ENCODE data around the gene EBF4. TPM values are rescaled to one million over a fixed set of nuclear protein-coding genes. Genes with fewer than 3 reads are reported as not detected.
A peak's percentile ranks its signal among the peaks of the same experiment; 100 is the strongest.

EBF4 gene
- polyA plus RNA-seq, 1 donor, result 12.2 TPM

DNA sequence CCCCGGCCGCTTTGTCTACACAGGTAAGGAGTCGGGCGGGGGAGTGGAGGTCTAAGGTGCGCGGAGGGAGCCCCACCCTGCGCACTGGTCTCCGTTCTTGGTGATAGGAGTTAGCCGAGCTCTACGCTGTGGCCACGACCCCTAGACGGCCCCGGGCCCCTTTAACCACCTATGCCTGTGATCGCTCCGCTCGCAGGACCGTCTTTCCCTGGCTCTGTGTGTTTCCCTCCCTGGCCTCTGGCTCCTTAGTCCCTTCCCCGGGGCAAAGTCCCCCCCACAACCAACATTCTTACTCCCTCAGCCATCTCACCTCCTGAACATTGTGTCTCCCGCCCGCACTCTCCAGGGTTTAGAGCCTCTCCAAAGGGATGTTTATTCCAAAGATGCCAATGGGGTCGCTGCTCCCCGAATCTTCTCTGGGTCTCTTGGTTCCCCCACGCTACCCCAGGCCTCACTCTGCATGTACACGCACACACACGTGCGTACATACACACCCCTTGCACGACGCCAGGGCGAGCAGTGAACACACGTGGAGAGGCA is 57.4 kb downstream of the EBF4 start:
- no peak overlapping the region for H3K27ac ChIP-seq (ENCODE audit: low read length)
- H3K4me3 ChIP-seq (ENCODE audit: low read length), result no peak overlapping the region
- no CpG with 5 or more reads among the region's 30 CpGs for WGBS (ENCODE audit: insufficient coverage, low lambda C conversion rate)
- H3K36me3 ChIP-seq (ENCODE audit: control insufficient read depth, insufficient read depth, low read length), result no peaks in the 10 kb centered on the region
- H3K27me3 ChIP-seq (ENCODE audit: control insufficient read depth, insufficient read depth, low read length), result peaks cover 78% of the 10 kb centered on the region
- H3K9me3 ChIP-seq (ENCODE audit: control insufficient read depth, low read depth, low read length), result no peaks in the 10 kb centered on the region
- peaks cover 16% of the 10 kb centered on the region for H3K4me1 ChIP-seq (ENCODE audit: control insufficient read depth, insufficient read depth, low read length)
- peak in 1 of 2 donors; percentile 57 for DNase-seq

DNA sequence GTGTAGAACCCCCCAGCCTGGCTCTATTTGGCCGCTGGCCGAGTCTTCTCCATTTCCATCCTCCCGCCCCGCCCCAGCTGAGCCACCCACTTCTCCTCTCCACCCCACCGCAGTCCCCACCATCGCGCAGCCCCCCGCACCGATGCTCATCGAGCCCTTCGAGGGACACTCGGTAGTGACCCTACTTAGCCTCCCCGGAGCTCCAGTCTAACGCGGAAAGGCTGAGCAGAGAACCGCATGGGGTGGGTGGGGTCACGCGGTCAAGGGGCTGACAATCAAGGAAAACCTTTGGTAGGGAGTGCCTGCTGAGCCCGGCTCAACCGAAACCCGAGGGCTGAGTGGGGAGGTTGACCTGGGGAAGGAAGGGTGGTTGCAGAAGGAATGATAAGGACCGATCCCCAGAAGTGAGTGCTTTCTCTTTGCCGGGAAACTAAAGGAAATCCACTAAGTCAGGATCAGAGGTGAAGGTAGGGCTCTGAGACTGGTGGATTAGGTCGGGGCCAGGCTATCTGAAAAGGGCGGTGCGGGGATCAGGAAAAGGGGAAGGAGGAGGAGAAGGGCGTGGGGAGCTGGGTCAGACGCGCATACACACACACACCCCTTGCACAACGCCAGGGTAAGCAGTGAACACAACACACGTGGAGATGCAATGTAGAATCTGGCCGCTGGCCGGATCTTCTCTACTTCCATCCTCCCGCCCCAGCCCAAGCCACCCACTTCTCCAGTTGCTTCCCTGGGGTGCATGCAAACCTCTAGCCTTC is 58.1 kb downstream of the EBF4 start:
- Histone ChIP-seq H3K4me3 (ENCODE audit: low read length) (no peak overlapping the region), H3K27ac (ENCODE audit: low read length) (no peak overlapping the region), H3K9me3 (ENCODE audit: control insufficient read depth, low read depth, low read length) (no peaks in the 10 kb centered on the region), H3K27me3 (ENCODE audit: control insufficient read depth, insufficient read depth, low read length) (peaks cover 84% of the 10 kb centered on the region), H3K4me1 (ENCODE audit: control insufficient read depth, insufficient read depth, low read length) (peaks cover 16% of the 10 kb centered on the region), H3K36me3 (ENCODE audit: control insufficient read depth, insufficient read depth, low read length) (no peaks in the 10 kb centered on the region)
- DNase-seq, result peak in 1 of 2 donors; percentile 51
- no CpG with 5 or more reads among the region's 34 CpGs for WGBS (ENCODE audit: insufficient coverage, low lambda C conversion rate)

DNA sequence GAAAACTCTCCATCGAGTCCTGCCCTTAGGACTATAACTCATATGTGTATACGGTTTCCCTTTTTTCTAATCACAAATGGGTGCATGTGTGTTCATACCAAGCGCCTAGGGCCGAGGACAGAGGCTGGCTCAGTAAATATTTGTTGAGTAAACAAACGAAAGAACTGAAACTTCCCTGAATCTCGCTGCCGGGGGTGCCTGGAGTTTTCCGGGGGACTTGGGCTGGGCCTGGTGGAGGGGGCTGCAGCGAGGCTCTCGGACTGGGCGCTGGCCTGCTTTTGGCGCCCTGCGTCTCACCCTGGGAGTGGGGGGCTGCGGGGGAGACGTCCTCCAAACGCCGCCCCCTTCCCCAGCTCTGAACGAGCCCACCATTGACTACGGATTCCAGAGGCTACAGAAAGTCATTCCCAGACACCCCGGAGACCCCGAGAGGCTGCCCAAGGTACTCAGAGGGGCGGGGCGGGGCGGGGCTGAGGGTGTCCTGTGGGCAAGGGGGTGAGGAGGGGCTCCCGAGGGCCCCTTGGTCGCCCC is 58.8 kb downstream of the EBF4 start:
- no CpG with 5 or more reads among the region's 26 CpGs for WGBS (ENCODE audit: insufficient coverage, low lambda C conversion rate)
- Histone ChIP-seq H3K27ac (ENCODE audit: low read length) (no peak overlapping the region), H3K4me1 (ENCODE audit: control insufficient read depth, insufficient read depth, low read length) (peaks cover 16% of the 10 kb centered on the region), H3K36me3 (ENCODE audit: control insufficient read depth, insufficient read depth, low read length) (no peaks in the 10 kb centered on the region), H3K9me3 (ENCODE audit: control insufficient read depth, low read depth, low read length) (no peaks in the 10 kb centered on the region), H3K4me3 (ENCODE audit: low read length) (no peak overlapping the region), H3K27me3 (ENCODE audit: control insufficient read depth, insufficient read depth, low read length) (peaks cover 87% of the 10 kb centered on the region)
- peak in 1 of 2 donors; percentile 22 for DNase-seq

DNA sequence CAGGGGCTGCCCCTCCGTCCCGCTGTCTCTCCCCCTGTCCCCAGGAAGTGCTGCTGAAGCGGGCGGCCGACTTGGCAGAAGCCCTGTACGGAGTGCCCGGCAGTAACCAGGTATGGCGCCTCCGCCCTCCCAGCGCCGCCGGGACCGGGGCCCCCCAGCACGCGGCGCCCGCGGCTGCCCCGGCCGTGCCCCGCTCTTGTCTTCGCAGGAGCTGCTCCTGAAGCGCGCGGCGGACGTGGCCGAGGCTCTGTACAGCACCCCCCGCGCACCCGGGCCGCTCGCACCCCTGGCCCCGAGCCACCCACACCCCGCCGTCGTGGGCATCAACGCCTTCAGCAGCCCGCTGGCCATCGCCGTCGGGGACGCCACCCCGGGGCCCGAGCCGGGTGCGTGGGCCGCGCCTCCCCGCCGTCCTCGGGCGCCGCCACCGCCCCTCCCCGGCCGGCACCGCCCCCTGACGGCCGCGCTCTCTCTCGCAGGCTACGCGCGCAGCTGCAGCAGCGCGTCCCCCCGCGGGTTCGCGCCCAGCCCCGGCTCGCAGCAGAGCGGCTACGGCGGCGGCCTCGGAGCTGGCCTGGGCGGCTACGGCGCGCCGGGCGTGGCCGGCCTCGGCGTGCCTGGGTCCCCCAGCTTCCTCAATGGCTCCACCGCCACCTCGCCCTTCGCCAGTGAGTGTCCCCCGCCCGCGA is 59.4 kb downstream of the EBF4 start:
- WGBS (ENCODE audit: insufficient coverage, low lambda C conversion rate), result no CpG with 5 or more reads among the region's 93 CpGs
- peaks cover 87% of the 10 kb centered on the region for H3K27me3 ChIP-seq (ENCODE audit: control insufficient read depth, insufficient read depth, low read length)
- H3K27ac ChIP-seq (ENCODE audit: low read length), result no peak overlapping the region
- no peaks in the 10 kb centered on the region for H3K36me3 ChIP-seq (ENCODE audit: control insufficient read depth, insufficient read depth, low read length)
- peak overlapping the region; percentile 16 for H3K4me3 ChIP-seq (ENCODE audit: low read length)
- H3K4me1 ChIP-seq (ENCODE audit: control insufficient read depth, insufficient read depth, low read length), result peaks cover 16% of the 10 kb centered on the region
- peak in 1 of 2 donors; percentile 37 for DNase-seq
- H3K9me3 ChIP-seq (ENCODE audit: control insufficient read depth, low read depth, low read length), result no peaks in the 10 kb centered on the region

DNA sequence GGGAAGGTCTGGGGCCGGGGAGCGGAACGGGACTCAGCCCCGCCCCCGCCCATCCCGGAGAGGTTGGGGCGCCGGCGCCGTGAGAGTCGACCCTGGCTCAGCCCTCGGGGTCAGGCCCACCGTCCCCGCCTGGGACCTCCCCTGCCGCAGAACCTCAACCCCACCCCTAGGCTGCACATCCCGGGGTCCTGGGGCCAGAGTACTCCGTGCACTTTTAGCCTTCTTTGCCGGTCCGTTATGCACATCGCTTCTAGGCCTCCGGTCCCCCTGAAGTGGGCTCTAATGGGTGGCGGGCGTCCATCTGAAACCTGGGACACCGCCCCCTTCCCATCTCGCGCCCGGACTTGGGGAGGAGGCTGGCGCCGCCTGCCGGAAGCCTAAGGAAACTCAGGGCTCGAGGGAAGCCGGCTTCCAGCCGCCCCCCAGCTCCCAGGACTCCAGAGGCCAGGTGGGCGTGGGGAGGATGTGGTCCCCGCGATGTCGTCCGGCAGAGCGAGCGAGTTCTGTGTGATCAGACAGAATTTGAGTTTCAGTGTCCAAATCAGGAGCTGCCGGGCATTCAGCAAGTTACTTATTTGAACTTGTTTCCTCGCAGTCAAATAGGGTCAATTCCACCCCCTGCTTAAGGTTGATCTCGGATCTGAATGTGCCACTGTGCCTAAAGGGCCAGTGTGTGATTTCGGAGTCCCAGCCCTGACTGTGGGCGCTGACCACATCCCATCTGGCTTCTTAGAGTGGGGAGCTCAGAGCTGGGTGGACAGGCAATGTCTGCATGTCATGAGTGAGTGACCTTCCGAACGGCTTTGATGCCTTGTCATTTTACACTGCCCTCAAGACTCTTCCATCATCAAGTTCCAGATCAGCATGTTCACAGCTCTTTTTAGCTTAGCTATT is 60.2 kb downstream of the EBF4 start:
- H3K4me3 ChIP-seq (ENCODE audit: low read length), result peak overlapping the region; percentile 16
- WGBS (ENCODE audit: insufficient coverage, low lambda C conversion rate), result no CpG with 5 or more reads among the region's 47 CpGs
- H3K27ac ChIP-seq (ENCODE audit: low read length), result no peak overlapping the region
- peaks cover 16% of the 10 kb centered on the region for H3K4me1 ChIP-seq (ENCODE audit: control insufficient read depth, insufficient read depth, low read length)
- peak in 1 of 2 donors; percentile 23 for DNase-seq
- no peaks in the 10 kb centered on the region for H3K36me3 ChIP-seq (ENCODE audit: control insufficient read depth, insufficient read depth, low read length)
- H3K27me3 ChIP-seq (ENCODE audit: control insufficient read depth, insufficient read depth, low read length), result peaks cover 79% of the 10 kb centered on the region
- no peaks in the 10 kb centered on the region for H3K9me3 ChIP-seq (ENCODE audit: control insufficient read depth, low read depth, low read length)

DNA sequence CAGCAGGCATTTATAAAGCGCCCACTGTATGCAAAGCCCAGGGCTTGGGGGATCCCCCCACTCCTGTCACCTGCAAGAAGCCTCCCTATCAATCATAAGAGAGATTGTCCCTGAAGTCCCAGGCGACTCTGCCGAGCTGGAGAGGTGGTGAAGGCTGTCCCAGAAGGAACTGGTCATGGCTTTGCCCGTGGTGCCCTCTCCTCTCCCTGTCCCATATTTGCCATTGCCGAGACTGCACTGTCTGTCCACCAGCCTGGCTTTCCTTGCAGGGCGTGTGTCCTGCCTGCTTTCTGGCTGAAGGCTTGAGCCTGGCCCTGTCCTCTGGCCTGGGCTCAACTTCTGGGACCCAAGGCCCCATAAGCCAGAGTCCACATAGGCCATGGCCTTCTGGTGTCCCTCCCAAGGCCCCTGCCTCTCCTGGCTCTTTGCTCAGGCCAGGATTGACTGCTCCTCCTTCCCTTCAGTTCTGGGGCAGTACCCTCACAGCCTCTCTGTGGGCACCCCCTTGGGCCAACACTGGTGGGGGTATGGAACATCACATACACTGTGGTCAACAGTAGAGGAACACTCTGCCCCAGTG is 61.0 kb downstream of the EBF4 start:
- Histone ChIP-seq H3K4me1 (ENCODE audit: control insufficient read depth, insufficient read depth, low read length) (peaks cover 16% of the 10 kb centered on the region), H3K9me3 (ENCODE audit: control insufficient read depth, low read depth, low read length) (no peaks in the 10 kb centered on the region), H3K27ac (ENCODE audit: low read length) (no peak overlapping the region), H3K27me3 (ENCODE audit: control insufficient read depth, insufficient read depth, low read length) (peaks cover 72% of the 10 kb centered on the region), H3K36me3 (ENCODE audit: control insufficient read depth, insufficient read depth, low read length) (no peaks in the 10 kb centered on the region), H3K4me3 (ENCODE audit: low read length) (no peak overlapping the region)
- no CpG with 5 or more reads among the region's 6 CpGs for WGBS (ENCODE audit: insufficient coverage, low lambda C conversion rate)
- no peak for DNase-seq

DNA sequence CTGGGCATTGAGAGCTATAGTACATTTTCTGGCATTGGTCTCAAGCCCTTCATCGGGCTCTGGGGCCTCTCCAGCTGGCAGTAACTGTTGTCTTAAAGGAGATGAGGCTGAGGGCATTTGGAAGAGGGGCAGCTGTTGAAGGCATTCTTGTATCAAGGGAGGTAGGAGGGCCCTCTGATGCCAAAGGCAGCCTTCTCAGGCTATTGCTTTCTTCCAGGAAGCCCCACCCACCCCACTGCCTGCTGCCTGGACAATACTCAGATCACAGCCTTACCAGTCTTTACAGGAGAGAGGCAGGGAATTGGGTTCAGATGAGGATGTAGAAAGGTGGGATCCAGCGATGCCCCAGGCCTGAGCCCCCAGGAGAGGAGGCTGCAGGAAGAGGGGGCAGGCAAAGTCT is 61.8 kb downstream of the EBF4 start:
- WGBS (ENCODE audit: insufficient coverage, low lambda C conversion rate), result no CpG with 5 or more reads among the region's 2 CpGs
- no peak overlapping the region for H3K4me3 ChIP-seq (ENCODE audit: low read length)
- no peak overlapping the region for H3K27ac ChIP-seq (ENCODE audit: low read length)
- no peaks in the 10 kb centered on the region for H3K9me3 ChIP-seq (ENCODE audit: control insufficient read depth, low read depth, low read length)
- no peak for DNase-seq
- H3K4me1 ChIP-seq (ENCODE audit: control insufficient read depth, insufficient read depth, low read length), result peaks cover 16% of the 10 kb centered on the region
- H3K27me3 ChIP-seq (ENCODE audit: control insufficient read depth, insufficient read depth, low read length), result peaks cover 63% of the 10 kb centered on the region
- no peaks in the 10 kb centered on the region for H3K36me3 ChIP-seq (ENCODE audit: control insufficient read depth, insufficient read depth, low read length)

DNA sequence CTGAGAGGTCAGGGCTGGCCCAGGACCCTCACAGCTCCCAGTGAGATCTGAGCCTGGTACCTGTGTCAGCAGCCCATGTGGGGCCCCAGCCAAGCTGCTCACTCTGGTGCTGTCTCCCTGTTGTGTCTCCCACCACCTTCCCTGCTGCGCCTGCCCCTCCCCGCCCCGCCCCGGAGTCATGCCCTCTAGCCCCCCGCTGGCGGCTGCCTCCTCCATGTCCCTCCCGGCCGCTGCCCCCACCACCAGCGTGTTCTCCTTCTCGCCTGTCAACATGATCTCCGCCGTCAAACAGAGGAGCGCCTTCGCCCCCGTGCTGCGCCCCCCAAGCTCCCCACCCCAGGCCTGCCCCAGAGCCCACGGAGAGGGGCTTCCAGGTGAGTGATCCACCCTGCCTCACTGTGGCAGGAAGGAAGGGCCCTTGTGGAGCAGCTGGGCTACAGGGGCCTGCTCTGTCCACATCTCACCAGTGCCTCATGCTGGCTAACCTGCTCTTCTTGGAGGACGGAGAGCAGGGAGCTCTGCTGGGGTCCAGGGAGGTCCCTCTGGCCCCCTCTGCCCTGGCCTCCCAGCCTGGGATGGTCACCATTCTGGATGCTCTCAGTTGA is 63.0 kb downstream of the EBF4 start:
- DNase-seq, result no peak
- no peaks in the 10 kb centered on the region for H3K36me3 ChIP-seq (ENCODE audit: control insufficient read depth, insufficient read depth, low read length)
- H3K9me3 ChIP-seq (ENCODE audit: control insufficient read depth, low read depth, low read length), result no peaks in the 10 kb centered on the region
- no peak overlapping the region for H3K4me3 ChIP-seq (ENCODE audit: low read length)
- peaks cover 13% of the 10 kb centered on the region for H3K4me1 ChIP-seq (ENCODE audit: control insufficient read depth, insufficient read depth, low read length)
- no CpG with 5 or more reads among the region's 18 CpGs for WGBS (ENCODE audit: insufficient coverage, low lambda C conversion rate)
- peaks cover 52% of the 10 kb centered on the region for H3K27me3 ChIP-seq (ENCODE audit: control insufficient read depth, insufficient read depth, low read length)
- no peak overlapping the region for H3K27ac ChIP-seq (ENCODE audit: low read length)

DNA sequence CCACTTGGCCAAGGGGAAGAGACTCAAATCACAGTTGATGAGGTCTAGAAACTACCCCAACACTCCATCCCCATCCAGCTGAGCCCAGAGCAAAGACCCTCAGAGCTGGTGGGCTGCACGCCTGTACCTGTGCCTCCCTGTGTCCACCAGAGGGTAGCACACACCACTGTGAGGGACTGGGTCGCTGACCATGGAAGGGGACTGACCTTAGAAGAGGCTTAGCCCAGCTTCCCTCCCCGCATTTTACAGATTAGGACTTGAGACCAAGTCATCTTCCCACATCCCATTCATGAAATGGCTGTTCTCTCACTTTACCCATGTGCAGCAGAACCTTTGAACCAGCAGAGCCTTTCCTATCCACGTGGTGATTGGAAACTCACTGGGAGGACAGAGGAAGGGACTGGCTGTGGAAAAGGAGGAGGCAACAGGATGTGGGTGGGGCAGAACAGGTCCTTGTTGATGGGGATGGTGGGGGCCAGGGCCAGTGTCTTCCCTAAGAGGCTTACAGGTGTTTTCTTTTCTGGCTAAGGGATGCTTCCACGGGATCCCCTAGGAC is 63.6 kb downstream of the EBF4 start:
- WGBS (ENCODE audit: insufficient coverage, low lambda C conversion rate), result no CpG with 5 or more reads among the region's 5 CpGs

More for the DNA sequence above, 63.6 kb downstream of the EBF4 start:
- H3K9me3 ChIP-seq (ENCODE audit: control insufficient read depth, low read depth, low read length), result no peaks in the 10 kb centered on the region
- H3K4me3 ChIP-seq (ENCODE audit: low read length), result no peak overlapping the region
- peaks cover 46% of the 10 kb centered on the region for H3K27me3 ChIP-seq (ENCODE audit: control insufficient read depth, insufficient read depth, low read length)
- DNase-seq, result no peak
- H3K27ac ChIP-seq (ENCODE audit: low read length), result no peak overlapping the region
- H3K4me1 ChIP-seq (ENCODE audit: control insufficient read depth, insufficient read depth, low read length), result peaks cover 13% of the 10 kb centered on the region
- no peaks in the 10 kb centered on the region for H3K36me3 ChIP-seq (ENCODE audit: control insufficient read depth, insufficient read depth, low read length)

Measured in large intestine (tissue), 3 donors.